Tibial nerve (tissue), 4 donors: ENCODE results near the gene PNPLA6. TPM values are rescaled to one million over a fixed set of nuclear protein-coding genes. Genes with fewer than 3 reads are reported as not detected.
A peak's percentile ranks its signal among the peaks of the same experiment; 100 is the strongest.

Experiments
- DNase-seq, 2 donors: peaks; one replicate each; pipeline ENCODE4 v3.0.0-alpha.2; 2019; ENCODE audit warnings: low spot score in 2 of 2
- H3K27ac ChIP-seq, 4 donors: fragments of 200-600 bp; sonication (generic) in 3 of 4; one replicate each; pipeline ENCODE4 v1.5.1; 2017 to 2019; ENCODE audit warnings: mild to moderate bottlenecking in 1 of 4
- H3K27me3 ChIP-seq, 2 donors: fragments of 200-600 bp; sonication (generic) in 1 of 2; one replicate each; pipeline versions ENCODE4 v1.5.1 to v1.6.0; 2017 to 2019
- H3K36me3 ChIP-seq, 3 donors: fragments of 200-600 bp; sonication (generic); one replicate each; pipeline ENCODE4 v1.5.1; 2018 to 2019
- H3K4me1 ChIP-seq, 4 donors: fragments of 200-600 bp; sonication (generic) in 3 of 4; one replicate each; pipeline ENCODE4 v1.5.1; 2017 to 2019
- H3K4me3 ChIP-seq, 4 donors: fragments of 200-600 bp; sonication (generic) in 3 of 4; one replicate each; pipeline ENCODE4 v1.5.1; 2017 to 2019; ENCODE audit warnings: mild to moderate bottlenecking in 1 of 4, moderate library complexity in 1 of 4
- H3K9me3 ChIP-seq, 4 donors: fragments of 200-600 bp; sonication (generic) in 3 of 4; one replicate each; pipeline ENCODE4 v1.5.1; 2017 to 2019
- EP300 ChIP-seq, 2 donors: sonication (generic); formaldehyde crosslinking; IDR thresholded peaks; one replicate each; pipeline ENCODE4 v1.6.1; 2017; ENCODE audit warnings: antibody characterized with exemption in 2 of 2, mild to moderate bottlenecking in 1 of 2
- POLR2A ChIP-seq, 2 donors: fragments of 450-650 bp; IDR thresholded peaks; one replicate each; pipeline ENCODE4 v1.6.1; 2017; ENCODE audit warnings: antibody characterized with exemption in 2 of 2, mild to moderate bottlenecking in 2 of 2, moderate library complexity in 2 of 2
- WGBS, 2 donors: methylation state at CpG; one replicate each; pipeline ENCODE4 v1.1.5; 2018; 5-methylcytosine and 5-hydroxymethylcytosine counted together
- total RNA-seq, 4 donors: library from RNA; depleted of rRNA; stranded (reverse); fragments of >200 nt; gene quantifications; one replicate each; pipeline ENCODE4 v1.1.0, GENCODE V29; 2016
- TF ChIP-seq, protein P1 (sequence below), 5 experiments: fragments of 200-600 bp in 3 of 5; fragments of 450-650 bp in 2 of 5; sonication (generic) in 3 of 5; IDR thresholded peaks; one replicate each; pipeline ENCODE4 v1.5.1; 2016 to 2019; ENCODE audit warnings: antibody characterized with exemption in 5 of 5, mild to moderate bottlenecking in 3 of 5, moderate library complexity in 2 of 5

The PNPLA6 gene
- total RNA-seq, 4 donors from 2014 or later: 66.3 to 138 (median 68.3) TPM

DNA sequence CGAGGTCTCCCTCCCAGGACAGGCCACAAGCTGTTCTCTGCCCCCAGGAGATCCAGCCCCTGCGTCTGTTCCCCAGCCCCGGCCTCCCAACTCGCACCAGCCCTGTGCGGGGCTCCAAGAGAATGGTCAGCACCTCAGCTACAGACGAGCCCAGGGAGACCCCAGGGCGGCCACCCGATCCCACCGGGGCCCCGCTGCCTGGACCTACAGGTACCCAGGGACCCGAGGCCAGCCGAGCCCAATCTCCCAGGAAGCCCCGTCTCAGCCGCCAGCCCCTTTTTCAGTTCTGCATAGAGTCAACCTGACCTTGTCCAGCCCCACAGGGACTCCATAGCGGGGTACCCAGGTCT, 5.9 kb downstream of the PNPLA6 start:
- TF ChIP-seq, protein P1, sequence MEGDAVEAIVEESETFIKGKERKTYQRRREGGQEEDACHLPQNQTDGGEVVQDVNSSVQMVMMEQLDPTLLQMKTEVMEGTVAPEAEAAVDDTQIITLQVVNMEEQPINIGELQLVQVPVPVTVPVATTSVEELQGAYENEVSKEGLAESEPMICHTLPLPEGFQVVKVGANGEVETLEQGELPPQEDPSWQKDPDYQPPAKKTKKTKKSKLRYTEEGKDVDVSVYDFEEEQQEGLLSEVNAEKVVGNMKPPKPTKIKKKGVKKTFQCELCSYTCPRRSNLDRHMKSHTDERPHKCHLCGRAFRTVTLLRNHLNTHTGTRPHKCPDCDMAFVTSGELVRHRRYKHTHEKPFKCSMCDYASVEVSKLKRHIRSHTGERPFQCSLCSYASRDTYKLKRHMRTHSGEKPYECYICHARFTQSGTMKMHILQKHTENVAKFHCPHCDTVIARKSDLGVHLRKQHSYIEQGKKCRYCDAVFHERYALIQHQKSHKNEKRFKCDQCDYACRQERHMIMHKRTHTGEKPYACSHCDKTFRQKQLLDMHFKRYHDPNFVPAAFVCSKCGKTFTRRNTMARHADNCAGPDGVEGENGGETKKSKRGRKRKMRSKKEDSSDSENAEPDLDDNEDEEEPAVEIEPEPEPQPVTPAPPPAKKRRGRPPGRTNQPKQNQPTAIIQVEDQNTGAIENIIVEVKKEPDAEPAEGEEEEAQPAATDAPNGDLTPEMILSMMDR (IDR thresholded peaks at IDR 0.05): no peak
- TF ChIP-seq EP300 (IDR thresholded peaks at IDR 0.05) (no peak), POLR2A (IDR thresholded peaks at IDR 0.05) (no peak)
- Histone ChIP-seq H3K4me1 (peaks cover 0 to 3% (median under 1%) of the 10 kb centered on the region in 4 donors), H3K36me3 (peaks cover 0 to 97% (median 19%) of the 10 kb centered on the region in 3 donors), H3K9me3 (no peaks in the 10 kb centered on the region), H3K27me3 (no peaks in the 10 kb centered on the region), H3K4me3 (no peak overlapping the region), H3K27ac (no peak overlapping the region)
- WGBS, 2 donors: 89 to 93% methylated on average over 10 to 13 of the region's 15 CpGs
- no peak for DNase-seq

GRCh38 chr19:7541828-7542443, 6.4 kb downstream of the PNPLA6 start:
- WGBS, 2 donors: 96% methylated on average over 11 of the region's 11 CpGs
- no peaks in the 10 kb centered on the region for H3K27me3 ChIP-seq
- TF ChIP-seq EP300 (IDR thresholded peaks at IDR 0.05): no peak
- no peak for TF ChIP-seq POLR2A (IDR thresholded peaks at IDR 0.05)
- TF ChIP-seq, protein P1 (IDR thresholded peaks at IDR 0.05): no peak
- no peaks in the 10 kb centered on the region for H3K4me1 ChIP-seq
- DNase-seq: no peak
- no peaks in the 10 kb centered on the region for H3K9me3 ChIP-seq
- no peak overlapping the region for H3K27ac ChIP-seq
- no peak overlapping the region for H3K4me3 ChIP-seq
- peaks cover 0 to 100% (median 19%) of the 10 kb centered on the region in 3 donors for H3K36me3 ChIP-seq

DNA sequence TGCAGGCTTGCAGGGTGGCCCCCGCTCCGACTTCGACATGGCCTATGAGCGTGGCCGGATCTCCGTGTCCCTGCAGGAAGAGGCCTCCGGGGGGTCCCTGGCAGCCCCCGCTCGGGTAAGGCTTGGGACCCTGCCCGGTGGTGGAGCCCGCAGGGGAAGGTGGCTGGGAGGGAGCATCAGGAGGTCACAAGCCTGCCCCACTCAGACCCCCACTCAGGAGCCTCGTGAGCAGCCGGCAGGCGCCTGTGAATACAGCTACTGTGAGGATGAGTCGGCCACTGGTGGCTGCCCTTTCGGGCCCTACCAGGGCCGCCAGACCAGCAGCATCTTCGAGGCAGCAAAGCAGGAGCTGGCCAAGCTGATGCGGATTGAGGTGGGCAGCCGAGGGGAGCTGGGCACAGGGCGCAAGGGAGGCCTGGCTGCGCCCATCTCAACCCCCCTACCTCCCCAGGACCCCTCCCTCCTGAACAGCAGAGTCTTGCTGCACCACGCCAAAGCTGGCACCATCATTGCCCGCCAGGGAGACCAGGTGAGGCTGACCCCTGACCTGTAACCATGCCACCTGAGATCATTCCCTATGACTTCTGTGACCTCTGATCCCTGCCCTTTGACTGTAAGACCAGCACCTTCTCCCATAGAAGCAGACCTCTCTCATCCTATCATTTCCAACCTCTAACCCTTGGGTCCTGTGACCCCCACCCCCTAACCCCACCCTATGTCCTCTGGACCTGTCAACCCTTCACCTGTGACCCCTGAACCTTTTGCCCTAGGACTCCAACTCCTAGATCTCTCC, 7.2 kb downstream of the PNPLA6 start:
- no peaks in the 10 kb centered on the region for H3K4me1 ChIP-seq
- no peak overlapping the region for H3K4me3 ChIP-seq
- DNase-seq: no peak
- 94% methylated on average over 21 to 22 of the region's 24 CpGs for WGBS, 2 donors
- TF ChIP-seq, protein P1 (IDR thresholded peaks at IDR 0.05): no peak
- no peaks in the 10 kb centered on the region for H3K27me3 ChIP-seq
- peak overlapping the region in 2 of 4 donors; percentile 60 to 64 for H3K27ac ChIP-seq
- no peaks in the 10 kb centered on the region for H3K9me3 ChIP-seq
- H3K36me3 ChIP-seq: peaks cover 0 to 98% (median 19%) of the 10 kb centered on the region in 3 donors

GRCh38 chr19:7544626-7545025, 9.1 kb downstream of the PNPLA6 start:
- 62 to 77% methylated on average over 3 of the region's 3 CpGs for WGBS, 2 donors
- Histone ChIP-seq H3K4me1 (no peaks in the 10 kb centered on the region), H3K36me3 (peaks cover 0 to 81% (median 12%) of the 10 kb centered on the region in 3 donors), H3K27me3 (no peaks in the 10 kb centered on the region), H3K9me3 (no peaks in the 10 kb centered on the region), H3K27ac (peak overlapping the region in 2 of 4 donors; percentile 27 to 43), H3K4me3 (no peak overlapping the region)
- TF ChIP-seq, protein P1 (IDR thresholded peaks at IDR 0.05): no peak
- TF ChIP-seq EP300 (IDR thresholded peaks at IDR 0.05) (no peak), POLR2A (IDR thresholded peaks at IDR 0.05) (no peak)
- no peak for DNase-seq

DNA sequence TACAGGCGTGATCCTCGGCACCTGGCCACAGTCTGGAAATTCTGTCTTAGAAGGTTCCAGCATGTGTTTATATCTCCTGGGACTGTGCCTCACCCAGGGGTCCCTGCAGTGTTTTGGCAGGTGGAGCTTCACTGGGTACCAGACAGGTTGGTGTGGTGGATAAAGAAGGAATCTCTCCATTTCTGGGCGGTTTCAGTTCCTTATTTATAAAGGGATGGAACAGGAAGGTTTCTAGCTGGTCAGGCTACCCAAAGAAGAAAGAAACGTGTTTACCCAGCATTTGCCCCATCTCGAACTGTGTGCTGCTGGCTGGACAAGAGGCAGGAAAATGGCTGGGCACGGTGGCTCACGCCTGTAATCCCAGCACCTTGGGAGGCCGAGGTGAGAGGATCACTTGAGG, 9.8 kb downstream of the PNPLA6 start:
- peak overlapping the region in 1 of 4 donors; percentile 27 for H3K27ac ChIP-seq
- no peak for DNase-seq

More for the DNA sequence above, 9.8 kb downstream of the PNPLA6 start:
- H3K36me3 ChIP-seq: peaks cover 0 to 81% (median 8%) of the 10 kb centered on the region in 3 donors
- 85% methylated on average over 8 of the region's 8 CpGs for WGBS, 2 donors
- H3K9me3 ChIP-seq: no peaks in the 10 kb centered on the region
- no peak overlapping the region for H3K4me3 ChIP-seq
- no peaks in the 10 kb centered on the region for H3K4me1 ChIP-seq
- H3K27me3 ChIP-seq: no peaks in the 10 kb centered on the region
- TF ChIP-seq, protein P1 (IDR thresholded peaks at IDR 0.05): no peak
- TF ChIP-seq EP300 (IDR thresholded peaks at IDR 0.05) (no peak), POLR2A (IDR thresholded peaks at IDR 0.05) (no peak)
